GM12864 (cell line): ENCODE measurements around the gene ZBTB24.

Source experiments
- DNase-seq: peaks from one replicate; pipeline ENCODE4 v3.0.0-alpha.2; 2011; ENCODE audit warnings: low read depth
- H3K4me3 ChIP-seq: 2 replicates; pipeline ENCODE4 v1.5.1; 2011; ENCODE audit warnings: mild to moderate bottlenecking, low read depth, low read length, control low read depth
- TF ChIP-seq, protein P1 (sequence below): IDR thresholded peaks from 2 replicates; pipeline ENCODE4 v1.5.1; 2011; ENCODE audit warnings: low read depth, mild to moderate bottlenecking, moderate library complexity, low read length, control low read depth, inconsistent platforms; ENCODE audit errors: missing control alignments

ZBTB24 gene

DNA sequence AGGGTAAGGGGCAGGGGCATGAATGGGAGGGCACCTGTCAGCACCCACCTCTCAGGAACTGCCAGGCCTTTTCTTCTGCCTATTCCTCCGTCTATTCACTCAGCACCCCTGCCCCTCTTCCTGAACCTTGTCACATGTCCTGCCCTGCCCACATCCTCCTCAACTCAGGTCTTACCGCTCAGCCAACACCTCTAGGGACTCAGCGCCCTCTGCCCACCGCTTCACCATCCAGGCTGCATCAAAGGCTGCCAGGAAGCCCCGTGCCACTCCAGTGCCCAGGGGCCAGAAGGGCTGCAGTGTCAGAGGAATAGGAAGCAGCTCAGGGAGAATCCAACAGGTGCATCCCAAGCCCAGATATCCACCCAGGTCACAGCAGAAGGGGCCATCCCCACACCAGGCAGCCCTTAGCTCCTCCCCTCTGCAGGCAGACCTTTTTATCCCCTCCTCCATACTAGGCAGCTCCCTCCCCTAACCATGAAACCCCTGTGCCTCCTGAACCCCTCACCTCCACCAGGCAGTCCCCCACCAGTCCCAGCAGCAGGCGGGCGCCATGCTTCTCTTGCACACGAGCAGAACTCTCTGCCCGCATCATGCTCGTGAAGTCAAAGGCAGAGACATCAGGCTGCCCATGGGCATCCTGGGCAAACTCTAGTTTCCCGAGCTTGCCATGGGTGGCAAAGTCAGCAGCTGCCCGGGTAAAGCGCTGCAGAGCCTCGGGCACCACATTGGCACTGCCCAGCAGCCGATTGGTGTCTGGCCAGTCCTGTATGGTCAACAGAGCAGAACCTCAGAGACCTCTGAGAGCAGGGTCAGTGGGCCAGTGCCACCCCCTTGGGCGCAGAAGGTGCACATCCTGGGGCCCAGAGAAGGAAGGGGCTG is 33.0 kb downstream of the ZBTB24 start:
- no peak for DNase-seq
- H3K4me3 ChIP-seq, result no peak overlapping the region
- TF ChIP-seq, protein P1, sequence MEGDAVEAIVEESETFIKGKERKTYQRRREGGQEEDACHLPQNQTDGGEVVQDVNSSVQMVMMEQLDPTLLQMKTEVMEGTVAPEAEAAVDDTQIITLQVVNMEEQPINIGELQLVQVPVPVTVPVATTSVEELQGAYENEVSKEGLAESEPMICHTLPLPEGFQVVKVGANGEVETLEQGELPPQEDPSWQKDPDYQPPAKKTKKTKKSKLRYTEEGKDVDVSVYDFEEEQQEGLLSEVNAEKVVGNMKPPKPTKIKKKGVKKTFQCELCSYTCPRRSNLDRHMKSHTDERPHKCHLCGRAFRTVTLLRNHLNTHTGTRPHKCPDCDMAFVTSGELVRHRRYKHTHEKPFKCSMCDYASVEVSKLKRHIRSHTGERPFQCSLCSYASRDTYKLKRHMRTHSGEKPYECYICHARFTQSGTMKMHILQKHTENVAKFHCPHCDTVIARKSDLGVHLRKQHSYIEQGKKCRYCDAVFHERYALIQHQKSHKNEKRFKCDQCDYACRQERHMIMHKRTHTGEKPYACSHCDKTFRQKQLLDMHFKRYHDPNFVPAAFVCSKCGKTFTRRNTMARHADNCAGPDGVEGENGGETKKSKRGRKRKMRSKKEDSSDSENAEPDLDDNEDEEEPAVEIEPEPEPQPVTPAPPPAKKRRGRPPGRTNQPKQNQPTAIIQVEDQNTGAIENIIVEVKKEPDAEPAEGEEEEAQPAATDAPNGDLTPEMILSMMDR, result no peak

DNA sequence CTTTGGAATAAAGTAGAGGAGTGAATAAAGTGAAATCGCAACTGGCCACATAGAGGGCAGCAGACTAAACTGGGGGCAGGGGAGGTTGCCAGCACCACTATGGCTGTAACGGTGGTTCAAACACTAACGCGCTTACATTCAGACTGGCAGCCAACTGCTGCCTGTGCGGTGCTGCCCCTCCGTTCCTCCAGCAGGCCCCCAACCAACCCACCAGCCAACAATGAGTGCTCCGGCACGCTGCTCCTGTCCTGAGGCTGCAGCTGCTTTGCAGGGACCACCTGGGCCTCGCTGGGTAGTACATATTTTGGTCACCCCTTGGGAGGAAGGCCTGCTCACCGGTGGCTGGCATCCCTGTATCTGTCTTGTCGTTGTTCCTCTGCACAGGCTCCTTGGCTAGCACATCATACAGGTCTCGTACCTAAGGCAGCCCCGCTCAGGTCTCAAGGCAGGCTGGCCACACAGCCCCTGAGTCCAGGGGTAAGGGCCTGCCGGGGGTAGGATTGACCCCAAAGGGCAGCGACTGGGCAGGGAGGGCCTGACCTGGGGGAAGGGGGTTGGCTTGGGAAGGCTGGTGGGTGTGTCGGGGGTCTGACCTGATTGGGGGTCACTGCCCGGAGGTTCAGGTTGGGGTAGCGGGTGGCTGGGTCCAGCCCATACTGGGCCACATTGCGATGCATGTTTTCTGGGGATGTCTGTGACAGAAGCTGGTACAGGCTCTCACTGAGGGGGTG is 33.8 kb downstream of the ZBTB24 start:
- no peak for DNase-seq
- TF ChIP-seq, protein P1, result no peak
- no peak overlapping the region for H3K4me3 ChIP-seq

DNA sequence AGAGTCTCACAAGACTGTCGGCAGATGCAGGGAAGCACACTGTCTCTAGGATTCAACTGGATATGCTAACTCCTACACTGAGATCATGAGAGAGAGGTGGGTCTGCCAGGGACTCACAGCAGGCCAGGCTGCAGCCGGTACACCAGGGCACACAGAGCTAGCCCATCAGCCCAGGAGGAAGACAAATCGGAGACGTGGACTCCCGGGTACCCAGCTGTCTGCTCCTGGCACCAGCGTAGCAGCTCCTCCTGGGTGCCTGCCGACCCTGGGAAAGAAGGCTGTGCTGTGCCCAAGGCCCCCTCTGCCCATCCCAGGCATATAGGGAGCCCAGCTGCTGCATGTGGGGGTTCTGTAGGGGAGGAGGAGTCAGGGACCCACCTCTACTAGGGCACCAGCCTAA is 34.4 kb downstream of the ZBTB24 start:
- no peak overlapping the region for H3K4me3 ChIP-seq
- DNase-seq, result no peak
- TF ChIP-seq, protein P1, result no peak

DNA sequence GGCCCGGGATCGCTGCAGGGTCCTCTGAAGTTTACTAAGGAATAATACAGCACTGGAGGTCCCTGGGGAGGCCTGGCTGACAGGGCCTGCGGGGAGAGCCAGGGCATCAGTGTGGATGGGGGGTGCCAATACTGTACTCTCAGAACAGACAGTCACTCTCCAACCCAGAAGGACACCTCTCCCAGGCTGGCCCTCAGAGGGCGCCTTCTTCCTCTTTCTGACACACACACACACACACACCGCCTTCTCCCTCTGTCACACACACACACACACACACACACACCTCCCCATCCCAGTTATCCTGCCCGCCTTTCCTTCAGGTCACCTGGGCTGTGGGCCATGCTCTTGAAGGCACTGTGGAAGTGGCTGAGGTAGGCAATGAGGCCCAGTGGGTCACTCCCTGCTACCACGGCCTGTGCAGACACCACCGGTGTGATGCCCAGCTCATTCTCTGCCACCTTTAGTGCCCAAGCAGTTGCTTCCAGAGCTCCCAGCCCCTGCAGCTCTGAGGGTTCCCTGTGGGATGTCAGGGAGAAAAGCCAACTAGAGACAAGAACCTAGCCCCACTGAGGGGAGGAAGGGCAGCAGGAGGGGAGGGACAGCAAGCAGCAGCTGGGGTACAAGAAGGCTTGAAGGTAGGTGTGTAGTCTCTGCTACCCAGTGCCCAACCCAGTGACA is 35.0 kb downstream of the ZBTB24 start:
- no peak for DNase-seq
- no peak overlapping the region for H3K4me3 ChIP-seq
- TF ChIP-seq, protein P1, result no peak

DNA sequence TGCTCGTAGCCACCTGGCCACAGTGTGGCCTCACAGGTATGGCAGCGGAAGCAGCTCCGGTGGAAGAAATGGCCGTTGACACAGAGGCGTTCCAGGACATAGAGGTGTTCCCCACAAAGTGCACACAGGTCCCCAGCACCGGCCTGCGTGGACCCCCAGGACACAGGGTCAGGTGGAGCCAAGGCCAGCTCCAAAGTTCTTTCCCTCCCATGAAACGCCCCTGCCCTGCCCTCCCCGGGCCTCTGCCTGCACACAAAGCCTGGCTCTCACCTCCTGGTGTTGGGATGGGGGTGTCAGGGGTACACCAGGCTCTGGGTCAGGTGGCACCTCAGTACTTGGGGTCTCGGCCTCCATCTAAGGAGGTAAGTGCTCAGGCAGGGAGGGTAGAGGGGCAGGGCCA is 35.9 kb downstream of the ZBTB24 start:
- DNase-seq, result no peak
- H3K4me3 ChIP-seq, result no peak overlapping the region
- TF ChIP-seq, protein P1, result no peak

DNA sequence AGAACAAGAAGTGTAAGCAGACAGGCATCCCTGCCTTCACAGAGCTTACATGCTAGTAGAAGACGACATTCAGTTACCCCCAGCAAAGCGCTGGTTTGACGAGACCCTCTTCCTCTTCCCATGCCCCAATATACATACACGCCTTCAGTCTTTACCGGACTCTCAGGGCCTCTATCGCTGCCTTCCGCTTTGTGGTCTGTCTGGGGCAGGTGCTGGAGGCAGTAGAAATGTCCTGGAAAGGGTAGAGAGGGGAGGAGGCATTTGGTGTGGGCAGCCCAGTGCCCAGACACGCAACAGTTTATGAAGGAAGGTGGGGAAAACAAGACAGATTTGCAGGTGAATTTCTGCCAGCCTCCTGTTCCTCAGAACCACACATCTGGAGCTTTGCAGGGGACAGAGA is 36.5 kb downstream of the ZBTB24 start:
- no peak for DNase-seq
- H3K4me3 ChIP-seq, result no peak overlapping the region
- TF ChIP-seq, protein P1, result no peak
